Kidney (tissue), 14 donors: ENCODE measurements around the gene ITGAX. TPM values are rescaled to one million over a fixed set of nuclear protein-coding genes. Genes with fewer than 3 reads are reported as not detected.
A peak's percentile ranks its signal among the peaks of the same experiment; 100 is the strongest.

ENCODE experiments used
- DNase-seq, 5 donors: peaks; one replicate each; pipeline ENCODE4 v3.0.0-alpha.2; 2013 to 2020
- FAIRE-seq: peaks from 2 replicates; lab custom pipeline; 2012; peaks lifted over from hg19 to GRCh38; lab: Jason Lieb, UNC
- H3K27ac ChIP-seq, 2 donors: one replicate each; pipeline ENCODE4 v1.7.0; 2013; ENCODE audit warnings: low read depth in 2 of 2, low read length in 2 of 2, inconsistent platforms in 1 of 2
- H3K27me3 ChIP-seq: one replicate; pipeline ENCODE4 v1.7.1; 2013; ENCODE audit warnings: low read length, inconsistent platforms; ENCODE audit not compliant: control insufficient read depth, insufficient read depth
- H3K36me3 ChIP-seq, 3 donors: one replicate each; pipeline versions ENCODE4 v1.7.0 to v1.7.1; 2013; ENCODE audit warnings: low read length in 3 of 3, control low read depth in 1 of 3, inconsistent platforms in 1 of 3; ENCODE audit not compliant: insufficient read depth in 3 of 3, control insufficient read depth in 2 of 3
- H3K4me1 ChIP-seq, 3 donors: one replicate each; pipeline versions ENCODE4 v1.7.0 to v1.7.1; 2013; ENCODE audit warnings: low read length in 3 of 3, inconsistent platforms in 1 of 3, low read depth in 1 of 3; ENCODE audit not compliant: control insufficient read depth in 2 of 3, insufficient read depth in 2 of 3
- H3K4me3 ChIP-seq, 3 donors: one replicate each; pipeline versions ENCODE4 v1.7.0 to v1.8.1; 2013; ENCODE audit warnings: low read length in 3 of 3, control low read depth in 1 of 3, inconsistent platforms in 1 of 3
- H3K9ac ChIP-seq, 3 donors: one replicate each; pipeline versions ENCODE4 v1.7.0 to v1.7.1; 2013; ENCODE audit warnings: low read length in 3 of 3, control low read depth in 1 of 3, inconsistent platforms in 1 of 3
- H3K9me3 ChIP-seq, 3 donors: one replicate each; pipeline versions ENCODE4 v1.7.0 to v1.7.1; 2013; ENCODE audit warnings: low read length in 3 of 3, control low read depth in 1 of 3, inconsistent platforms in 1 of 3; ENCODE audit not compliant: control insufficient read depth in 2 of 3, insufficient read depth in 1 of 3
- intact Hi-C: fragments of 100-400 bp; cut with DNase I; formaldehyde crosslinking; loops from one replicate; pipeline ENCODE4 v1.11.1; 2022
- polyA plus RNA-seq: library from polyadenylated mRNA; stranded (reverse); fragments of 350-450 nt; fragmentation: Illumina TruSeq; extraction: RNeasy Lipid Tissue Mini Kit (QIAGEN cat#74804); gene quantifications from one replicate; pipeline ENCODE4 v1.2.3, GENCODE V29; 2014; ENCODE audit warnings: low read depth, low replicate concordance; ENCODE audit not compliant: insufficient read depth
- total RNA-seq: library from RNA; stranded (reverse); fragmentation: NEBNext Ultra II Directional; extraction: Animal tissue kit (Norgen Biotek cat#: 25700); gene quantifications from one replicate; pipeline ENCODE4 v1.2.1, GENCODE V29; 2021
- TF ChIP-seq, protein P1 (sequence below): IDR thresholded peaks from 3 replicates; pipeline ENCODE4 v1.5.1; 2012; ENCODE audit warnings: mild to moderate bottlenecking, moderate library complexity, borderline replicate concordance; ENCODE audit not compliant: insufficient read depth; ENCODE audit errors: extremely low read depth
- donor health status: control.
- donor health status: control.
- donor health status: control.
- donor health status: control.
- donor health status: control.
- donor health status: DM: yes; HTN: yes; CAD: no.
- donor health status: Normal renal cell carcinoma (clear cell type).

Gene ITGAX
- total and polyA plus RNA-seq, 2 donors from 2014 or later = 0.37 to 11.9 TPM

DNA sequence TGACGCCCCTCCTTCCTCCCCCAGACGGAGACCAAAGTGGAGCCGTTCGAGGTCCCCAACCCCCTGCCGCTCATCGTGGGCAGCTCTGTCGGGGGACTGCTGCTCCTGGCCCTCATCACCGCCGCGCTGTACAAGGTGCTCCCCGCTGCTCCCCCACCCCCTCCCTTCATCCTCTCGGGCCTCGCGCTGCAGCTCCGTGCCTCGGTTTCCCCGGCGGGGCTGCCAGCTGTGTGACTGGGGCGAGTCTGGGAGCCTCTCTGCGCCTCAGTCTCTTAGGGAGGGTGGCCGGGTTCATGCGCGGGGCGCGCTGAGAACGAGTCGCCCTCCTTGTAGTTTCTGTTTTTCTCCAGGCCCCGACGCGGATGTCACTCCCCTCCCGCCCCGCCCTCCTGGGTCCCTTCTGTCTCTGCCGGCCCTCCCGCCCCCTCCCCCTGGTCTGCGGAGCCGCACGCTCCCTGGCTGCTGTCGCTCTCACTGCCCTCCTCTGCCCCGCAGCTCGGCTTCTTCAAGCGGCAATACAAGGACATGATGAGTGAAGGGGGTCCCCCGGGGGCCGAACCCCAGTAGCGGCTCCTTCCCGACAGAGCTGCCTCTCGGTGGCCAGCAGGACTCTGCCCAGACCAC, 23.7 kb upstream of the ITGAX start:
- DNase-seq = peak; percentile 6 to 59 (median 21)
- peaks cover 0 to 6% (median 0%) of the 10 kb centered on the region in 3 donors for H3K9me3 ChIP-seq
- TF ChIP-seq, protein P1, sequence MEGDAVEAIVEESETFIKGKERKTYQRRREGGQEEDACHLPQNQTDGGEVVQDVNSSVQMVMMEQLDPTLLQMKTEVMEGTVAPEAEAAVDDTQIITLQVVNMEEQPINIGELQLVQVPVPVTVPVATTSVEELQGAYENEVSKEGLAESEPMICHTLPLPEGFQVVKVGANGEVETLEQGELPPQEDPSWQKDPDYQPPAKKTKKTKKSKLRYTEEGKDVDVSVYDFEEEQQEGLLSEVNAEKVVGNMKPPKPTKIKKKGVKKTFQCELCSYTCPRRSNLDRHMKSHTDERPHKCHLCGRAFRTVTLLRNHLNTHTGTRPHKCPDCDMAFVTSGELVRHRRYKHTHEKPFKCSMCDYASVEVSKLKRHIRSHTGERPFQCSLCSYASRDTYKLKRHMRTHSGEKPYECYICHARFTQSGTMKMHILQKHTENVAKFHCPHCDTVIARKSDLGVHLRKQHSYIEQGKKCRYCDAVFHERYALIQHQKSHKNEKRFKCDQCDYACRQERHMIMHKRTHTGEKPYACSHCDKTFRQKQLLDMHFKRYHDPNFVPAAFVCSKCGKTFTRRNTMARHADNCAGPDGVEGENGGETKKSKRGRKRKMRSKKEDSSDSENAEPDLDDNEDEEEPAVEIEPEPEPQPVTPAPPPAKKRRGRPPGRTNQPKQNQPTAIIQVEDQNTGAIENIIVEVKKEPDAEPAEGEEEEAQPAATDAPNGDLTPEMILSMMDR = no peak
- H3K27ac ChIP-seq = no peak overlapping the region
- H3K4me1 ChIP-seq = peaks cover 0 to 2% (median 0%) of the 10 kb centered on the region in 3 donors
- intact Hi-C loops = no loop called here
- no peaks in the 10 kb centered on the region for H3K36me3 ChIP-seq
- H3K27me3 ChIP-seq = peaks cover 23% of the 10 kb centered on the region
- no peak overlapping the region for H3K9ac ChIP-seq
- no peak overlapping the region for H3K4me3 ChIP-seq
- no peak for FAIRE-seq

DNA sequence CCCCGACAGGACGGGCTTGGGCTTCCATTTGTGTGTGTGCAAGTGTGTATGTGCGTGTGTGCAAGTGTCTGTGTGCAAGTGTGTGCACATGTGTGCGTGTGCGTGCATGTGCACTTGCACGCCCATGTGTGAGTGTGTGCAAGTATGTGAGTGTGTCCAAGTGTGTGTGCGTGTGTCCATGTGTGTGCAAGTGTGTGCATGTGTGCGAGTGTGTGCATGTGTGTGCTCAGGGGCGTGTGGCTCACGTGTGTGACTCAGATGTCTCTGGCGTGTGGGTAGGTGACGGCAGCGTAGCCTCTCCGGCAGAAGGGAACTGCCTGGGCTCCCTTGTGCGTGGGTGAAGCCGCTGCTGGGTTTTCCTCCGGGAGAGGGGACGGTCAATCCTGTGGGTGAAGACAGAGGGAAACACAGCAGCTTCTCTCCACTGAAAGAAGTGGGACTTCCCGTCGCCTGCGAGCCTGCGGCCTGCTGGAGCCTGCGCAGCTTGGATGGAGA, 23.1 kb upstream of the ITGAX start:
- peaks cover 0 to 2% (median 0%) of the 10 kb centered on the region in 3 donors for H3K4me1 ChIP-seq
- no peak overlapping the region for H3K4me3 ChIP-seq
- no peak overlapping the region for H3K27ac ChIP-seq
- DNase-seq (peak in 1 of 5 donors; percentile 46), FAIRE-seq (no peak)
- no peak overlapping the region for H3K9ac ChIP-seq
- H3K9me3 ChIP-seq = peaks cover 0 to 6% (median 0%) of the 10 kb centered on the region in 3 donors
- intact Hi-C loops = no loop called here
- no peaks in the 10 kb centered on the region for H3K36me3 ChIP-seq
- peaks cover 23% of the 10 kb centered on the region for H3K27me3 ChIP-seq
- TF ChIP-seq, protein P1 = no peak

DNA sequence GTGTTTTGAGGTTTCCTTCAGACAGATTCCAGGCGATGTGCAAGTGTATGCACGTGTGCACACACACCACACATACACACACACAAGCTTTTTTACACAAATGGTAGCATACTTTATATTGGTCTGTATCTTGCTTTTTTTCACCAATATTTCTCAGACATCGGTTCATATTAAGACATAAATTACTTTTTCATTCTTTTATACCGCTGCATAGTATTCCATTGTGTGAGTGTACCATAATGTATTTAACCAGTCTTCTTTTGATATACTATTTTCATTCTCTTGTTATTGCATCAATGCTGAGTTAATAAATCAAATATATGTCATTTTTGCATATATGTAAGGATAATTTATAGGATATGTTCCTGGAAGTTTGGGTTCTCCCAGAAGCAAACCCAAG, 22.4 kb upstream of the ITGAX start:
- intact Hi-C loops = no loop called here
- DNase-seq = no peak

More for the DNA sequence above, 22.4 kb upstream of the ITGAX start:
- no peak overlapping the region for H3K4me3 ChIP-seq
- peaks cover 0 to 6% (median 0%) of the 10 kb centered on the region in 3 donors for H3K9me3 ChIP-seq
- no peak overlapping the region for H3K27ac ChIP-seq
- peaks cover 0 to 2% (median 0%) of the 10 kb centered on the region in 3 donors for H3K4me1 ChIP-seq
- no peak for FAIRE-seq
- H3K36me3 ChIP-seq = no peaks in the 10 kb centered on the region
- H3K27me3 ChIP-seq = peaks cover 23% of the 10 kb centered on the region
- TF ChIP-seq, protein P1 = no peak
- no peak overlapping the region for H3K9ac ChIP-seq
